Cardiac muscle cell (in vitro differentiated cells and primary cell): Measurements from ENCODE around the gene GTF2E1. TPM values are rescaled to one million over a fixed set of nuclear protein-coding genes. Genes with fewer than 3 reads are reported as not detected.

Source experiments
- DNase-seq, 2 donors: peaks; one replicate each; pipeline versions ENCODE4 v3.0.0 to v3.0.0-alpha.2; 2010 to 2017; ENCODE audit warnings: low read depth in 1 of 2, low spot score in 1 of 2
- H3K27ac ChIP-seq: fragments of 200-600 bp; sonication (generic); 2 replicates; pipeline ENCODE4 v1.5.1; 2016
- H3K27me3 ChIP-seq: fragments of 200-600 bp; sonication (generic); 2 replicates; pipeline ENCODE4 v1.6.0; 2016; ENCODE audit warnings: control low read depth
- H3K36me3 ChIP-seq: fragments of 200-600 bp; sonication (generic); 2 replicates; pipeline ENCODE4 v1.5.1; 2016; ENCODE audit warnings: control low read depth
- H3K4me1 ChIP-seq: fragments of 200-600 bp; sonication (generic); 2 replicates; pipeline ENCODE4 v1.8.1; 2017; ENCODE audit warnings: low read depth, mild to moderate bottlenecking, mixed run types
- H3K4me3 ChIP-seq: fragments of 200-600 bp; sonication (generic); 2 replicates; pipeline ENCODE4 v1.5.1; 2016; ENCODE audit warnings: mild to moderate bottlenecking
- H3K9me3 ChIP-seq: fragments of 200-600 bp; sonication (generic); 2 replicates; pipeline ENCODE4 v1.5.1; 2017; ENCODE audit warnings: low read depth, mild to moderate bottlenecking, control low read depth
- polyA plus RNA-seq: library from polyadenylated mRNA; unstranded; fragments of >200 nt; fragmentation: Nextera tagmentation; extraction: Ambion mirVana; gene quantifications from 2 replicates; pipeline ENCODE4 v1.2.1, GENCODE V29; 2016
- total RNA-seq: library from RNA; depleted of rRNA; stranded (reverse); fragments of >200 nt; gene quantifications from 2 replicates; pipeline ENCODE4 v1.2.3, GENCODE V29; 2016
- TF ChIP-seq, protein P1 (sequence below): IDR thresholded peaks from 2 replicates; pipeline ENCODE4 v1.5.1; 2012; ENCODE audit warnings: low read depth, mild to moderate bottlenecking, low read length

GTF2E1 gene
- total and polyA plus RNA-seq, 2 experiments from 2014 or later = 21.5 to 23.6 TPM

DNA sequence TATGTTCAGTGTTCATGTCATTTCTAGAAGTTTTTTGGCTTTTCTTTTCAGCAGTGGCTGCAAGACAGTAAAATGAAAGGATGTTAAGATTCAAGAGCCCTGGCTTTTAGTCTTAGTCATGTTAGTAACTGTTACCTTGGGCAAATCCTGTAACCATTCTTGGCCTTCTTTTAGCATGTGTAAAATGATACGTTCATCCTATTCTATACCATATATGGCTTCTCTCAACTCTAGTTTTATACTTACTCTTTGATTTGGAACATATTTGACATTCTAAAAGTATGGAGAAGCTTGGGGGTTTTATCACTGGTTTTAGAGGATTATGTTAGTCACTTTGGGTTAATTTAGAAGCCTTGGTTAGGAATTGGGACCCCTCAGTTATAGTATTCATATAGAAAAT is 20.1 kb downstream of the GTF2E1 start:
- Histone ChIP-seq H3K4me3 (no peak overlapping the region), H3K9me3 (no peaks in the 10 kb centered on the region), H3K36me3 (peaks cover 1% of the 10 kb centered on the region), H3K4me1 (peaks cover 19% of the 10 kb centered on the region), H3K27me3 (no peaks in the 10 kb centered on the region), H3K27ac (no peak overlapping the region)
- TF ChIP-seq, protein P1, sequence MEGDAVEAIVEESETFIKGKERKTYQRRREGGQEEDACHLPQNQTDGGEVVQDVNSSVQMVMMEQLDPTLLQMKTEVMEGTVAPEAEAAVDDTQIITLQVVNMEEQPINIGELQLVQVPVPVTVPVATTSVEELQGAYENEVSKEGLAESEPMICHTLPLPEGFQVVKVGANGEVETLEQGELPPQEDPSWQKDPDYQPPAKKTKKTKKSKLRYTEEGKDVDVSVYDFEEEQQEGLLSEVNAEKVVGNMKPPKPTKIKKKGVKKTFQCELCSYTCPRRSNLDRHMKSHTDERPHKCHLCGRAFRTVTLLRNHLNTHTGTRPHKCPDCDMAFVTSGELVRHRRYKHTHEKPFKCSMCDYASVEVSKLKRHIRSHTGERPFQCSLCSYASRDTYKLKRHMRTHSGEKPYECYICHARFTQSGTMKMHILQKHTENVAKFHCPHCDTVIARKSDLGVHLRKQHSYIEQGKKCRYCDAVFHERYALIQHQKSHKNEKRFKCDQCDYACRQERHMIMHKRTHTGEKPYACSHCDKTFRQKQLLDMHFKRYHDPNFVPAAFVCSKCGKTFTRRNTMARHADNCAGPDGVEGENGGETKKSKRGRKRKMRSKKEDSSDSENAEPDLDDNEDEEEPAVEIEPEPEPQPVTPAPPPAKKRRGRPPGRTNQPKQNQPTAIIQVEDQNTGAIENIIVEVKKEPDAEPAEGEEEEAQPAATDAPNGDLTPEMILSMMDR = no peak
- DNase-seq = no peak

DNA sequence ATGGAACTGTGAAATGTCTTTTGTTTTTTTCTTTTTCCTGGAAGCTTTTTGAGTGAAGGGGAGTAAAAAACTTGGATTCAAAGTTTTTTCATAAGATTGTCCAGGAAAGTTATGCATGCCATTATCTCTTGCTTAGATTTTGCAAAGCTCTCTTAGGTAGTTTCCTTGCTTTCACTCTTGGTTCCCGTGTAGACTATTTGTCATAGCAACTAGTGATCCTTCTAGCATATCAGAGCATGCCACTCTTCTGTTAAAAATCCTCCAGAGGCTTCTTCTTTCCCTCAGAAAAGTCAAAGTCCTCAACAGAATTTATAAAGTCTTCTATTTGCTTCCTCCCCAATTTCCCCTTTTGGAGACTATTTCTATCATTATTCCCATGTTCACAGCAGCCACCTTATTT is 21.1 kb downstream of the GTF2E1 start:
- H3K4me3 ChIP-seq = no peak overlapping the region
- no peaks in the 10 kb centered on the region for H3K36me3 ChIP-seq
- peaks cover 19% of the 10 kb centered on the region for H3K4me1 ChIP-seq
- no peak for DNase-seq
- no peaks in the 10 kb centered on the region for H3K27me3 ChIP-seq
- H3K27ac ChIP-seq = peak overlapping the region; percentile 61
- H3K9me3 ChIP-seq = no peaks in the 10 kb centered on the region
- TF ChIP-seq, protein P1 = no peak

DNA sequence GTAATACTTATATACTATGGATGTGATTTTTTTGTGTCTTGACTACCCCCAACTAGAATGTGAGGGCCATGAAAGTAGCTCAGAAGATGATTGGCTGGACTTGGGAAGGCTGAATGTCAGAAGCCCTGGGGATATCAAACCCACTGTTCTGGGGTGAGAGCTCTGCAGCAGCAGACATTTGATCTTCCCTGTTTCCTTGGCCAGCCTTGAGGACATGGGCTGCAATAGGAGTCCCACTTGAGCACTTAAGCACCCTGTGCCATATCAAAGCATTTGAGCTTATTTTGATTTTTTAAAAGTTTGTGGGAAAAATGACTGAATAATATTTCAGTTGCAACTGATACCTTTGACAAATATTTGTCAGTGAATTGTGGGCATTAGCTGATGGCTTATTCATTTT is 21.7 kb downstream of the GTF2E1 start:
- TF ChIP-seq, protein P1 = no peak
- peak in 1 of 2 donors; percentile 29 for DNase-seq
- no peaks in the 10 kb centered on the region for H3K9me3 ChIP-seq
- peak overlapping the region; percentile 61 for H3K27ac ChIP-seq
- H3K36me3 ChIP-seq = no peaks in the 10 kb centered on the region
- peaks cover 19% of the 10 kb centered on the region for H3K4me1 ChIP-seq
- no peak overlapping the region for H3K4me3 ChIP-seq
- H3K27me3 ChIP-seq = no peaks in the 10 kb centered on the region

DNA sequence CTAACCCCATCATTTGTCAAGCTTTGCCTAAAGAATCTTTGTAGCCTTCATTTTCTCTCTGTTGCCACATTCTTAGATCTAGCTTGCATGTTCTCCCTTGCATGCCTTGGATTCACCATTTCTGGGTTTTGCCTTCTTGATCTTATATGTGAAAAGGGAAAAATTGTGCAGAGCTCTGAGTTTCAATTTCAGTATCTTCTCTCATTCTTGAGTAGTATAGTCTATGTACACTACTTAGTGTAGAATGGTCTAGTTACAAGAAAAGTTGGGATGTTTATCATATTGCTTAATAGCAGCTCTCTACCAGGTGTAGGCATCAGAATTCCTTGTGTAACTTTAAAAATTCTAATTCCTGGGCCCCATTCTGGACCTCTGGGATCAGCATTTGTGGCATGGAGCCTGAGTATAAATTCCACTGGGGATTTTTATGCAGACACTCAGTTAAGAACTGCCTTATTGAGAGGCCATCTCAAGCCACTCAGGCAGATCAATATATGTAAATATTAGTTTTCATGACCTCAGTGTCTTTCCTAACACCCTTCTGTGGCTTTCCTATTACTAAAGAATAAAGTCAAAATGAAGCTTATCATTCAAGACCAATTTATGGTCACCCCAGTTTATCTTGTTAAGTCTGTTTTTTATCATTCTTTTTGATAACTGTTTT is 23.4 kb downstream of the GTF2E1 start:
- H3K36me3 ChIP-seq = no peaks in the 10 kb centered on the region
- no peak for DNase-seq
- TF ChIP-seq, protein P1 = no peak

DNA sequence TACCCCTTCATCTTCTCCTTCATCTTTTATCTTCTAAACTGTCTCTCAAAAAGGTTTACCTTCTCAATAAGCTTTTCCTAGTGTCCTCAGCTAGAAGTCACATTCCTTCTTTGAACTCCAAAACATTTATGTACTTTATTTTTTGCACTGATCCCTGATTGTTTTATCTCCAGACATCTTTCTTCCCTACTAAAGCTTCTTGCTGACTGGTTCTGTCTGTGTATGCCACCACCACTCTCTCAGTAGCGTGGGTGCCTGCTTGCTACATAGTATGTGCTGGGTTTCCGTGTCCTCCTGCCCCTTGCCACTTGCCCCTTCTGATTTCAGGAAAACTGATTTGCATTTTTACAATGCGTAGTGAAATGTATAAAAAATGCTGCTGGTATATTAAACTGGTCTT is 24.0 kb downstream of the GTF2E1 start:
- no peak for DNase-seq
- Histone ChIP-seq H3K36me3 (no peaks in the 10 kb centered on the region), H3K27ac (no peak overlapping the region)

More for the DNA sequence above, 23.4 kb downstream of the GTF2E1 start:
- no peak overlapping the region for H3K27ac ChIP-seq
- no peaks in the 10 kb centered on the region for H3K27me3 ChIP-seq
- no peak overlapping the region for H3K4me3 ChIP-seq
- H3K4me1 ChIP-seq = peaks cover 19% of the 10 kb centered on the region
- no peaks in the 10 kb centered on the region for H3K9me3 ChIP-seq

More for the DNA sequence above, 24.0 kb downstream of the GTF2E1 start:
- Histone ChIP-seq H3K9me3 (no peaks in the 10 kb centered on the region), H3K4me3 (no peak overlapping the region), H3K4me1 (peaks cover 19% of the 10 kb centered on the region), H3K27me3 (no peaks in the 10 kb centered on the region)
- TF ChIP-seq, protein P1 = no peak
